GM19025 (cell line): ENCODE data around the gene RASAL2.

Experiments
- ATAC-seq: cut with Tn5 transposase; IDR thresholded peaks from one replicate; pipeline ENCODE4 v1.9.1; 2021; ENCODE audit warnings: mild to moderate bottlenecking, low read depth, moderate library complexity; ENCODE audit not compliant: unreplicated experiment

The RASAL2 gene

GRCh38 chr1:178093951-178094738, at the start of gene RASAL2:
Gene RASAL2 (plus strand): TSS chr1:178094104. CDS start chr1:178094493, 389 bp downstream.
- ATAC-seq = peak; percentile 40

GRCh38 chr1:178046591-178047270, 47.2 kb upstream of the RASAL2 start:
- ATAC-seq = no peak

- ATAC-seq = no peak
Observed at GRCh38 chr1:178047403-178048093, 46.4 kb upstream of the RASAL2 start.

- ATAC-seq = no peak
Observed at GRCh38 chr1:178048426-178048825, 45.5 kb upstream of the RASAL2 start.

- no peak for ATAC-seq
Observed at GRCh38 chr1:178048883-178049282, 45.0 kb upstream of the RASAL2 start.

- no peak for ATAC-seq
Observed at GRCh38 chr1:178050084-178050483, 43.8 kb upstream of the RASAL2 start.

- no peak for ATAC-seq
Observed at GRCh38 chr1:178051071-178051470, 42.8 kb upstream of the RASAL2 start.

- no peak for ATAC-seq
Observed at GRCh38 chr1:178052650-178053461, 41.0 kb upstream of the RASAL2 start.

GRCh38 chr1:178055093-178055492, 38.8 kb upstream of the RASAL2 start:
- ATAC-seq = no peak

- no peak for ATAC-seq
Observed at GRCh38 chr1:178055779-178056471, 38.0 kb upstream of the RASAL2 start.

GRCh38 chr1:178057141-178057765, 36.7 kb upstream of the RASAL2 start:
- no peak for ATAC-seq

GRCh38 chr1:178057912-178058534, 35.9 kb upstream of the RASAL2 start:
- ATAC-seq = no peak

GRCh38 chr1:178060789-178061556, 32.9 kb upstream of the RASAL2 start:
- no peak for ATAC-seq

GRCh38 chr1:178061620-178062019, 32.3 kb upstream of the RASAL2 start:
- no peak for ATAC-seq

- no peak for ATAC-seq
Observed at GRCh38 chr1:178064191-178064821, 29.6 kb upstream of the RASAL2 start.

GRCh38 chr1:178065250-178065649, 28.7 kb upstream of the RASAL2 start:
- ATAC-seq = no peak

GRCh38 chr1:178066296-178066907, 27.5 kb upstream of the RASAL2 start:
- ATAC-seq = no peak
